CD4-positive, alpha-beta T cell (primary cell): ENCODE data around the gene MICAL2. TPM values are rescaled to one million over a fixed set of nuclear protein-coding genes. Genes with fewer than 3 reads are reported as not detected.
A peak's percentile ranks its signal among the peaks of the same experiment; 100 is the strongest.

ENCODE experiments used
- ATAC-seq: fragments of 200-7000 bp; cut with Tn5 transposase; one replicate; pipeline ENCODE4 v1.10.0; 2022; ENCODE audit warnings: mild to moderate bottlenecking; ENCODE audit not compliant: poor library complexity
- CTCF ChIA-PET: fragments of 350-600 bp; sonication (Branson Sonifier 250); formaldehyde crosslinking; loops from one replicate; lab custom pipeline; 2021; ENCODE audit warnings: antibody characterized with exemption, inconsistent platforms; lab: Charles Lee
- POLR2A ChIA-PET: fragments of 350-600 bp; sonication (Branson Sonifier 250); formaldehyde crosslinking; loops from one replicate; lab custom pipeline; 2021; ENCODE audit warnings: antibody characterized with exemption, inconsistent platforms; lab: Charles Lee
- DNase-seq, 14 experiments: peaks; one replicate each; pipeline ENCODE4 v3.0.0-alpha.2; 2013 to 2020; ENCODE audit warnings: mixed read lengths in 2 of 14
- H3K27ac ChIP-seq, 2 donors: one replicate each; pipeline versions ENCODE4 v1.5.1 to v1.7.0; 2013; ENCODE audit warnings: low read length in 2 of 2, low read depth in 1 of 2, mild to moderate bottlenecking in 1 of 2
- H3K27me3 ChIP-seq, 2 experiments: 1 replicate in 1 of 2; 2 replicates in 1 of 2; pipeline versions ENCODE4 v1.6.1 to v1.7.0; 2013; ENCODE audit warnings: low read length in 2 of 2, control low read depth in 1 of 2, mild to moderate bottlenecking in 1 of 2, moderate library complexity in 1 of 2; ENCODE audit not compliant: insufficient read depth in 2 of 2, control insufficient read depth in 1 of 2
- H3K36me3 ChIP-seq: one replicate; pipeline ENCODE4 v1.6.1; 2013; ENCODE audit warnings: low read length, control low read depth; ENCODE audit not compliant: insufficient read depth
- H3K4me1 ChIP-seq: one replicate; pipeline ENCODE4 v1.6.1; 2013; ENCODE audit warnings: low read length, control low read depth; ENCODE audit not compliant: insufficient read depth
- H3K4me3 ChIP-seq: one replicate; pipeline ENCODE4 v1.5.1; 2013; ENCODE audit warnings: mild to moderate bottlenecking, low read length, moderate library complexity
- H3K9me3 ChIP-seq, 2 experiments: 1 replicate in 1 of 2; 2 replicates in 1 of 2; pipeline versions ENCODE4 v1.6.1 to v1.7.0; 2013; ENCODE audit warnings: low read length in 2 of 2, mild to moderate bottlenecking in 2 of 2, control low read depth in 1 of 2, moderate library complexity in 1 of 2; ENCODE audit not compliant: control insufficient read depth in 1 of 2, insufficient read depth in 1 of 2
- H3K27ac Mint-ChIP-seq: one replicate; pipeline ENCODE4 v1.8.0; 2020; ENCODE audit warnings: mixed read lengths
- H3K27me3 Mint-ChIP-seq: one replicate; pipeline ENCODE4 v1.8.0; 2021; ENCODE audit warnings: mixed read lengths
- H3K36me3 Mint-ChIP-seq: one replicate; pipeline ENCODE4 v1.8.0; 2021; ENCODE audit warnings: low read depth, mixed read lengths
- H3K4me1 Mint-ChIP-seq: one replicate; pipeline ENCODE4 v1.8.0; 2021; ENCODE audit warnings: low read depth, mixed read lengths
- H3K4me3 Mint-ChIP-seq: one replicate; pipeline ENCODE4 v1.8.0; 2020; ENCODE audit warnings: mild to moderate bottlenecking, mixed read lengths
- H3K9me3 Mint-ChIP-seq: one replicate; pipeline ENCODE4 v1.8.0; 2020; ENCODE audit warnings: mixed read lengths
- CTCF ChIP-seq: fragments of 200-600 bp; IDR thresholded peaks from one replicate; pipeline ENCODE4 v1.8.0; 2022; ENCODE audit warnings: antibody characterized with exemption, mild to moderate bottlenecking
- intact Hi-C, 2 experiments: fragments of 100-400 bp; cut with DNase I in 1 of 2; cut with micrococcal nuclease in 1 of 2; formaldehyde crosslinking; loops; one replicate each; pipeline versions ENCODE4 v1.15.1 to v1.9.0; 2023 to 2025; cut with DNase I, micrococcal nuclease
- total RNA-seq, 174 experiments: library from RNA in 2 of 174; stranded (reverse) in 2 of 174; gene quantifications; one replicate each; pipeline ENCODE4 v1.2.3 and lab custom pipeline; 2021 to 2026

The MICAL2 gene
- total RNA-seq, 2 experiments from 2014 or later, result 12.8 to 14.1 TPM

GRCh38 chr11:12177739-12178338 is 67.4 kb downstream of the MICAL2 start:
- peaks cover 43% of the 10 kb centered on the region for H3K4me1 Mint-ChIP-seq
- Histone ChIP-seq H3K27ac (no peak overlapping the region), H3K4me3 (no peak overlapping the region), H3K4me1 (peaks cover 22% of the 10 kb centered on the region), H3K36me3 (no peaks in the 10 kb centered on the region), H3K9me3 (no peaks in the 10 kb centered on the region), H3K27me3 (no peaks in the 10 kb centered on the region)
- no peak overlapping the region for H3K4me3 Mint-ChIP-seq
- H3K9me3 Mint-ChIP-seq, result no peaks in the 10 kb centered on the region
- H3K27me3 Mint-ChIP-seq, result no peaks in the 10 kb centered on the region
- no peaks in the 10 kb centered on the region for H3K36me3 Mint-ChIP-seq
- intact Hi-C loops, result no loop called here
- ChIA-PET POLR2A (interaction anchor here (0.6 to 1.9 kb wide), 4 partner anchors 18 to 46 kb away, joined by 3 to 6 read pairs (median 4); no protein-coding TSS in a partner anchor), CTCF (no interaction called here)
- no peak for TF ChIP-seq CTCF
- no peak overlapping the region for H3K27ac Mint-ChIP-seq
- no peak for ATAC-seq
- DNase-seq, result no peak

- Histone ChIP-seq H3K4me1 (peaks cover 22% of the 10 kb centered on the region), H3K9me3 (no peaks in the 10 kb centered on the region), H3K4me3 (no peak overlapping the region), H3K27me3 (no peaks in the 10 kb centered on the region), H3K27ac (no peak overlapping the region), H3K36me3 (no peaks in the 10 kb centered on the region)
- Mint-ChIP-seq H3K27me3 (no peaks in the 10 kb centered on the region), H3K4me3 (no peak overlapping the region), H3K9me3 (no peaks in the 10 kb centered on the region), H3K36me3 (no peaks in the 10 kb centered on the region), H3K27ac (no peak overlapping the region), H3K4me1 (peaks cover 43% of the 10 kb centered on the region)
- intact Hi-C loops, result no loop called here
- DNase-seq, result no peak
- ATAC-seq, result peak; percentile 62
- ChIA-PET CTCF (no interaction called here), POLR2A (interaction anchor here (1.5 to 1.9 kb wide), 3 partner anchors 14 to 45 kb away, joined by 3 to 6 read pairs (median 4); no protein-coding TSS in a partner anchor)
- TF ChIP-seq CTCF, result no peak
Observed at GRCh38 chr11:12179019-12179418, 68.6 kb downstream of the MICAL2 start.

DNA sequence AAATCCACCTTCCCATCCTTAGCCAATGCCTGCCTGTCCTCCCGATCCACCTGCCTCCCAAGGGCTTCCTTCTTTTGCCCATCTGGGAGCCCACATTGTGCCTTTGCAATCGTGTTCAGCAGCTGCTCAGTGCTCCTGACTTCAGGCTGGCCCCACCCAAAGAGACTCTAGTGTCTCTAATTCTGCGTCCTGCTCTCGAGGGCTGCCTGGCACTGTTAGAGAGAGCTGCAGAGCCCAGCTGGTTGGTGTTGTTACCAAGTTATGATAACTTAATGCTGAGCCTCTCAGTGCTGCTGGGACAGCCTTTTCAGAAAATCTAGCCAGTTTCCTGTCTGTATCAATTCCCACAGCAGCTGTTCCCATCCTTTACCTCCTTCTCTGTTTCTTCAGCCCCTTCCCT is 69.1 kb downstream of the MICAL2 start:
- Histone ChIP-seq H3K36me3 (no peaks in the 10 kb centered on the region), H3K9me3 (no peaks in the 10 kb centered on the region), H3K27me3 (no peaks in the 10 kb centered on the region), H3K4me3 (no peak overlapping the region), H3K4me1 (peaks cover 22% of the 10 kb centered on the region), H3K27ac (no peak overlapping the region)
- DNase-seq, result no peak
- no peak overlapping the region for H3K4me3 Mint-ChIP-seq
- peaks cover 39% of the 10 kb centered on the region for H3K4me1 Mint-ChIP-seq
- no peak overlapping the region for H3K27ac Mint-ChIP-seq
- no peaks in the 10 kb centered on the region for H3K36me3 Mint-ChIP-seq
- ChIA-PET CTCF (no interaction called here), POLR2A (interaction anchor here (1.5 to 1.9 kb wide), 2 partner anchors 13 to 16 kb away, joined by 3 to 6 read pairs; no protein-coding TSS in a partner anchor)
- no peaks in the 10 kb centered on the region for H3K9me3 Mint-ChIP-seq
- no peak for ATAC-seq
- intact Hi-C loops, result no loop called here
- H3K27me3 Mint-ChIP-seq, result no peaks in the 10 kb centered on the region
- no peak for TF ChIP-seq CTCF
